Endothelial cell of umbilical vein (primary cell): Measurements from ENCODE around the gene GRK1. TPM values are rescaled to one million over a fixed set of nuclear protein-coding genes. Genes with fewer than 3 reads are reported as not detected.

Experiments
- BruUV-seq: library from RNA; stranded (reverse); fragments of 400-500 nt; replicated peaks from 2 replicates; lab custom pipeline; 2021; lab: Mats Ljungman, UMichigan
- CTCF ChIA-PET: fragments of 300-600, 350-600 bp; sonication (Branson Sonifier 250); formaldehyde crosslinking; loops from one replicate; lab custom pipeline; 2021; ENCODE audit warnings: antibody characterized with exemption, inconsistent platforms; lab: Charles Lee
- POLR2A ChIA-PET: fragments of 300-600, 350-600 bp; sonication (Branson Sonifier 250); formaldehyde crosslinking; loops from one replicate; lab custom pipeline; 2021; ENCODE audit warnings: antibody characterized with exemption, inconsistent platforms; lab: Charles Lee
- DNase-seq: peaks from one replicate; pipeline ENCODE4 v3.0.0-alpha.2; 2011; ENCODE audit warnings: low read depth, low spot score
- FAIRE-seq: peaks from 2 replicates; lab custom pipeline; 2011; peaks lifted over from hg19 to GRCh38; lab: Jason Lieb, UNC
- H2AFZ ChIP-seq: 2 replicates; pipeline ENCODE4 v1.6.0; 2012; ENCODE audit warnings: low read depth, low read length, control low read depth, inconsistent platforms
- H3K27ac ChIP-seq: 2 replicates; pipeline ENCODE4 v1.5.1; 2011; ENCODE audit warnings: low read depth, mild to moderate bottlenecking, control low read depth, low read length, moderate library complexity; ENCODE audit not compliant: insufficient read depth
- H3K27me3 ChIP-seq, 2 experiments: 2 replicates each; pipeline versions ENCODE4 v1.6.0 to v1.6.1; 2011; ENCODE audit warnings: low read length in 2 of 2, mixed read lengths in 1 of 2; ENCODE audit not compliant: control insufficient read depth in 2 of 2, insufficient read depth in 2 of 2
- H3K36me3 ChIP-seq, 2 experiments: 2 replicates in 1 of 2; 3 replicates in 1 of 2; pipeline ENCODE4 v1.5.1; 2011; ENCODE audit warnings: low read length in 2 of 2, mild to moderate bottlenecking in 1 of 2, moderate library complexity in 1 of 2; ENCODE audit not compliant: control insufficient read depth in 2 of 2, insufficient read depth in 2 of 2; ENCODE audit errors: extremely low read depth in 1 of 2
- H3K4me1 ChIP-seq: 3 replicates; pipeline ENCODE4 v1.5.1; 2011; ENCODE audit warnings: mild to moderate bottlenecking, low read length; ENCODE audit not compliant: control insufficient read depth, insufficient read depth; ENCODE audit errors: extremely low read depth
- H3K4me2 ChIP-seq: 2 replicates; pipeline ENCODE4 v1.6.1; 2011; ENCODE audit warnings: low read length, control low read depth, mixed read lengths; ENCODE audit not compliant: insufficient read depth
- H3K4me3 ChIP-seq, 3 experiments: fragments of 200-600 bp in 1 of 3; sonication (generic), shearing (Covaris generic) in 1 of 3; replicated peaks in 1 of 3; 2 replicates each; pipeline ENCODE4 v1.5.1; 2011 to 2016; ENCODE audit warnings: control low read depth in 3 of 3, low read length in 3 of 3, mild to moderate bottlenecking in 2 of 3, inconsistent platforms in 1 of 3, low read depth in 1 of 3, moderate library complexity in 1 of 3; ENCODE audit not compliant: insufficient read depth in 1 of 3
- H3K79me2 ChIP-seq: 2 replicates; pipeline ENCODE4 v1.6.0; 2012; ENCODE audit warnings: low read length, inconsistent platforms; ENCODE audit not compliant: control insufficient read depth, insufficient read depth
- H3K9ac ChIP-seq: replicated peaks from 2 replicates; pipeline ENCODE3; 2011; ENCODE audit warnings: low read length, control low read depth; ENCODE audit not compliant: insufficient read depth; ENCODE audit errors: extremely low read depth
- H3K9me1 ChIP-seq: replicated peaks from 3 replicates; pipeline ENCODE4 v1.6.0; 2011; ENCODE audit warnings: mild to moderate bottlenecking, low read length; ENCODE audit not compliant: control insufficient read depth, insufficient read depth; ENCODE audit errors: extremely low read depth
- H3K9me3 ChIP-seq: replicated peaks from 2 replicates; pipeline ENCODE4 v1.5.1; 2012; ENCODE audit warnings: low read length, inconsistent platforms; ENCODE audit not compliant: control insufficient read depth, insufficient read depth
- H4K20me1 ChIP-seq: replicated peaks from 2 replicates; pipeline ENCODE3; 2011; ENCODE audit warnings: mild to moderate bottlenecking, low read length; ENCODE audit not compliant: control insufficient read depth, insufficient read depth; ENCODE audit errors: extremely low read depth
- EZH2 ChIP-seq: IDR thresholded peaks from 2 replicates; pipeline ENCODE4 v1.6.1; 2012; ENCODE audit warnings: borderline replicate concordance, low read depth, mild to moderate bottlenecking, moderate library complexity, low read length, inconsistent platforms; ENCODE audit not compliant: severe bottlenecking
- FOS ChIP-seq: IDR thresholded peaks from 2 replicates; pipeline ENCODE4 v1.6.1; 2011; ENCODE audit warnings: mild to moderate bottlenecking, low read length, moderate library complexity, borderline replicate concordance; ENCODE audit not compliant: insufficient read depth
- GATA2 ChIP-seq: IDR thresholded peaks from 2 replicates; pipeline ENCODE4 v1.7.0; 2011; ENCODE audit warnings: low read depth, mild to moderate bottlenecking, moderate library complexity, mixed read lengths, low read length; ENCODE audit not compliant: insufficient read length, insufficient read depth
- JUN ChIP-seq: IDR thresholded peaks from 2 replicates; pipeline ENCODE4 v1.6.1; 2011; ENCODE audit warnings: borderline replicate concordance, low read depth; ENCODE audit not compliant: insufficient read length, insufficient read depth
- MYC ChIP-seq: IDR thresholded peaks from one replicate; pipeline ENCODE4 v1.6.1; 2011; ENCODE audit warnings: mild to moderate bottlenecking, low read depth, low read length
- POLR2A ChIP-seq: IDR thresholded peaks from 2 replicates; pipeline ENCODE4 v1.6.1; 2012; ENCODE audit warnings: low read depth, mild to moderate bottlenecking, control low read depth, low read length
- POLR2AphosphoS5 ChIP-seq: IDR thresholded peaks from 2 replicates; pipeline ENCODE4 v1.6.1; 2012; ENCODE audit warnings: low read depth, mild to moderate bottlenecking, control low read depth, low read length, moderate library complexity; ENCODE audit not compliant: insufficient read depth
- dilution Hi-C: fragments of 300-500 bp; cut with MboI; formaldehyde crosslinking; loops from one replicate; pipeline ENCODE4 v1.15.0; 2019; ENCODE audit warnings: low sequenced_read_pairs; ENCODE audit not compliant: extremely low pct_ligation_motif_present
- intact Hi-C: fragments of 100-400 bp; cut with micrococcal nuclease; formaldehyde crosslinking; loops from one replicate; pipeline ENCODE4 v1.10.0; 2022
- polyA plus RNA-seq, 4 experiments: library from polyadenylated mRNA; depleted of rRNA in 3 of 4; stranded (reverse) in 3 of 4; unstranded in 1 of 4; fragments of >200 nt; gene quantifications; 2 replicates each; pipeline versions ENCODE4 v1.2.1 to v1.2.3, GENCODE V29; 2011 to 2012; ENCODE audit warnings: missing spikeins in 1 of 4
- total RNA-seq: library from RNA; stranded (reverse); gene quantifications from 2 replicates; pipeline ENCODE4 v1.2.3, GENCODE V29; 2021
- TF ChIP-seq, protein P1 (sequence below), 2 donors: IDR thresholded peaks; 1 replicate in 1 of 2; 2 replicates in 1 of 2; pipeline ENCODE4 v1.5.1; 2011; ENCODE audit warnings: low read length in 2 of 2, mild to moderate bottlenecking in 2 of 2, moderate library complexity in 2 of 2, control low read depth in 1 of 2, inconsistent platforms in 1 of 2, low read depth in 1 of 2; ENCODE audit not compliant: insufficient read depth in 1 of 2; ENCODE audit errors: extremely low read depth in 1 of 2
- TF ChIP-seq, protein P2 (sequence below): IDR thresholded peaks from 2 replicates; pipeline ENCODE4 v1.6.1; 2011; ENCODE audit not compliant: insufficient read depth, insufficient read length

The GRK1 gene
- total and polyA plus RNA-seq, 2 donors (not counting 3 experiments of a cell fraction or from before 2014, with no cell fraction given): not detected

DNA sequence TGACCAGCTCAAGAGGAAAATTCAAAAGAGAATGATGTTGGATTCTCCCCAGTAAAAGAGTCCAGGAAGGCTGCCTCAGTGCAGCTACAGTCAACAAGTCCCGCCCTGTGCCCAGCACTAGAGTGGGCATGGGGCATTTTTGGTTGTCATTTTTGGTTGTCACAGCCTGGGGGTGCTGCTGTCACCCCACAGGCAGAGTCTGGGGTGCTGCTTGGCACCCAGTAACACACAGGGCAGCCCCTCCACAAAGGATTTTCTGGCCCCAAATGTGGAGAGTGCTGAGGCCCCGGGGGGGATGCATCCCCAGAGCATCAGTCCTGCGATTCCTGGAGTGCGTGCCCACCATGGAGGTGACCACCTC is 63.8 kb downstream of the GRK1 start:
- Histone ChIP-seq H3K79me2 (no peaks in the 10 kb centered on the region), H3K9me1 (no peaks in the 10 kb centered on the region), H3K27me3 (peaks cover 0 to 2% of the 10 kb centered on the region in 2 experiments), H3K9ac (no peak overlapping the region), H3K4me3 (no peak overlapping the region), H2AFZ (no peak overlapping the region), H3K36me3 (no peaks in the 10 kb centered on the region), H3K27ac (no peak overlapping the region), H3K4me2 (no peak overlapping the region), H4K20me1 (no peaks in the 10 kb centered on the region), H3K9me3 (no peaks in the 10 kb centered on the region), H3K4me1 (no peaks in the 10 kb centered on the region)
- no peak for DNase-seq
- CTCF ChIA-PET: no interaction called here
- no peak for TF ChIP-seq EZH2
- no peak for TF ChIP-seq POLR2A
- TF ChIP-seq GATA2: no peak
- no peak for TF ChIP-seq POLR2AphosphoS5
- TF ChIP-seq FOS: no peak
- no peak for TF ChIP-seq JUN
- TF ChIP-seq MYC: no peak
- TF ChIP-seq, protein P1, sequence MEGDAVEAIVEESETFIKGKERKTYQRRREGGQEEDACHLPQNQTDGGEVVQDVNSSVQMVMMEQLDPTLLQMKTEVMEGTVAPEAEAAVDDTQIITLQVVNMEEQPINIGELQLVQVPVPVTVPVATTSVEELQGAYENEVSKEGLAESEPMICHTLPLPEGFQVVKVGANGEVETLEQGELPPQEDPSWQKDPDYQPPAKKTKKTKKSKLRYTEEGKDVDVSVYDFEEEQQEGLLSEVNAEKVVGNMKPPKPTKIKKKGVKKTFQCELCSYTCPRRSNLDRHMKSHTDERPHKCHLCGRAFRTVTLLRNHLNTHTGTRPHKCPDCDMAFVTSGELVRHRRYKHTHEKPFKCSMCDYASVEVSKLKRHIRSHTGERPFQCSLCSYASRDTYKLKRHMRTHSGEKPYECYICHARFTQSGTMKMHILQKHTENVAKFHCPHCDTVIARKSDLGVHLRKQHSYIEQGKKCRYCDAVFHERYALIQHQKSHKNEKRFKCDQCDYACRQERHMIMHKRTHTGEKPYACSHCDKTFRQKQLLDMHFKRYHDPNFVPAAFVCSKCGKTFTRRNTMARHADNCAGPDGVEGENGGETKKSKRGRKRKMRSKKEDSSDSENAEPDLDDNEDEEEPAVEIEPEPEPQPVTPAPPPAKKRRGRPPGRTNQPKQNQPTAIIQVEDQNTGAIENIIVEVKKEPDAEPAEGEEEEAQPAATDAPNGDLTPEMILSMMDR (IDR thresholded peaks at IDR 0.05; ENCODE audit: extremely low read depth in 1 of 2, insufficient read depth in 1 of 2, low read depth in 1 of 2, low read length in 2 of 2): no peak
- TF ChIP-seq, protein P2, sequence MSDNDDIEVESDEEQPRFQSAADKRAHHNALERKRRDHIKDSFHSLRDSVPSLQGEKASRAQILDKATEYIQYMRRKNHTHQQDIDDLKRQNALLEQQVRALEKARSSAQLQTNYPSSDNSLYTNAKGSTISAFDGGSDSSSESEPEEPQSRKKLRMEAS: no peak
- dilution Hi-C loops: no loop called here
- no peak for FAIRE-seq
- BruUV-seq: no TSS peak
- POLR2A ChIA-PET: no interaction called here
- intact Hi-C loops: no loop called here
